Measurements from ENCODE around the gene POLD3.
A peak's percentile ranks its signal among the peaks of the same experiment; 100 is the strongest.

Gene POLD3

GRCh38 chr11:74681686-74682651 lies 89.6 kb downstream of the POLD3 start:
- ChIA-PET CTCF (interaction anchor here (1.0 to 4.2 kb wide), 3 partner anchors 20 to 58 kb away, joined by 3 to 23 read pairs (median 3); no protein-coding TSS in a partner anchor), POLR2A (no interaction called here)

GRCh38 chr11:74682731-74683278 lies 90.4 kb downstream of the POLD3 start:
- POLR2A ChIA-PET, result no interaction called here
- CTCF ChIA-PET, result interaction anchor here (1.5 to 4.2 kb wide), 2 partner anchors 19 to 44 kb away, joined by 3 to 23 read pairs; no protein-coding TSS in a partner anchor
- no peak for TF ChIP-seq CTCF (IDR thresholded peaks at IDR 0.05; ENCODE audit: control extremely low read depth, extremely low read depth, low read depth, missing control alignments)
- no peak for DNase-seq (ENCODE audit: extremely low spot score)

More at GRCh38 chr11:74681686-74682651, 89.6 kb downstream of the POLD3 start:
- TF ChIP-seq CTCF (IDR thresholded peaks at IDR 0.05; ENCODE audit: control extremely low read depth, extremely low read depth, low read depth, missing control alignments), result no peak
- no peak for DNase-seq (ENCODE audit: extremely low spot score)

- ChIA-PET CTCF (interaction anchor here (1.5 to 4.2 kb wide), 2 partner anchors 19 to 44 kb away, joined by 3 to 23 read pairs; no protein-coding TSS in a partner anchor), POLR2A (no interaction called here)
- DNase-seq (ENCODE audit: extremely low spot score), result no peak
- TF ChIP-seq CTCF (IDR thresholded peaks at IDR 0.05; ENCODE audit: control extremely low read depth, extremely low read depth, low read depth, missing control alignments), result peak; percentile 12
Observed at GRCh38 chr11:74683279-74683871, 91.0 kb downstream of the POLD3 start.

GRCh38 chr11:74683941-74684481 lies 91.6 kb downstream of the POLD3 start:
- POLR2A ChIA-PET, result no interaction called here
- CTCF ChIA-PET, result interaction anchor here (1.5 to 4.4 kb wide), 2 partner anchors 18 to 43 kb away, joined by 3 to 33 read pairs; no protein-coding TSS in a partner anchor
- TF ChIP-seq CTCF (IDR thresholded peaks at IDR 0.05; ENCODE audit: control extremely low read depth, extremely low read depth, low read depth, missing control alignments), result no peak
- no peak for DNase-seq (ENCODE audit: extremely low spot score)

- no peak for TF ChIP-seq CTCF (IDR thresholded peaks at IDR 0.05; ENCODE audit: control extremely low read depth, extremely low read depth, low read depth, missing control alignments)
- ChIA-PET CTCF (interaction anchor here (0.8 to 4.4 kb wide), 4 partner anchors 17 to 41 kb away, joined by 3 to 33 read pairs (median 6); no protein-coding TSS in a partner anchor), POLR2A (no interaction called here)
- DNase-seq (ENCODE audit: extremely low spot score), result no peak
Observed at GRCh38 chr11:74684661-74685060, 92.3 kb downstream of the POLD3 start.

- DNase-seq (ENCODE audit: extremely low spot score), result no peak
- POLR2A ChIA-PET, result no interaction called here
- TF ChIP-seq CTCF (IDR thresholded peaks at IDR 0.05; ENCODE audit: control extremely low read depth, extremely low read depth, low read depth, missing control alignments), result no peak
- CTCF ChIA-PET, result interaction anchor here (0.8 to 4.4 kb wide), 4 partner anchors 17 to 40 kb away, joined by 3 to 33 read pairs (median 6); no protein-coding TSS in a partner anchor
Observed at GRCh38 chr11:74685338-74685737, 93.0 kb downstream of the POLD3 start.
